ENCODE measurements around the gene TSHR.

TSHR gene

DNA sequence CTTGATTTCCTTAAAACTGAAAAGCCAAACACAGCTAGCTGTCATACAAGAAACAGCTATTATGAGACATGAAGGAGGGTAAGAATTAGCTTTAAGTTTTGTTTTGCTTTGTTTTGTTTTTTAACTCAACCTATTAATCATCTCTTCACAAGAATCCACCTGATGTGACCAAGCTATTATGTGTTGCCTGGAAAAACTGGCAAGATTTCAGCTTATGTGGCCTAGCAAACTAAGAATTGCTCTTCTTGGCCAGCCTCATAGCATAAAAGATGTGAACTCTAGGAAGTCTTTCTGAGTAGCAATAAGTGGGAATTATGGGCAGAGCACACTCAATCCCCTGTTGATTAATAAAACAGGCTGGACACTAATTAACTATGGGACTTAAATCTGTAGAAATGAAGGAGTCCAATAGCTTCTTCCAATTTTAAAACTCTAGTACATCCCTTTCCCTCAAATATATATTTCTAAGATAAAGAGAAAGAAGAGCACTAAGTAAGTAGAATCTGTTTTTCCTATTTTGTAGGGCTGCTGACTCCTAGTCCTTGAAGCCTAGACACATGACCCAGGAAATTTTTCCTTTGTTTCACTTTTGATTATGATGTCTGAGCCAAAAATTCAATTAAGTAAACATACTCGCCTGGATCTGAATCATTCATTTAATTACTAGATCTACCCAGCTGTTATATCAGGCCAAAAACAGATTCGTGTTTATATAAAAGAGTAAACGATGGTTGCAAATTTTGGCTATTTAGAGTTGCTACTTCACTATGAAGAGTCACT lies 189.6 kb downstream of the TSHR start:
- DNase-seq, result peak in 1 of 2 experiments; percentile 12

DNA sequence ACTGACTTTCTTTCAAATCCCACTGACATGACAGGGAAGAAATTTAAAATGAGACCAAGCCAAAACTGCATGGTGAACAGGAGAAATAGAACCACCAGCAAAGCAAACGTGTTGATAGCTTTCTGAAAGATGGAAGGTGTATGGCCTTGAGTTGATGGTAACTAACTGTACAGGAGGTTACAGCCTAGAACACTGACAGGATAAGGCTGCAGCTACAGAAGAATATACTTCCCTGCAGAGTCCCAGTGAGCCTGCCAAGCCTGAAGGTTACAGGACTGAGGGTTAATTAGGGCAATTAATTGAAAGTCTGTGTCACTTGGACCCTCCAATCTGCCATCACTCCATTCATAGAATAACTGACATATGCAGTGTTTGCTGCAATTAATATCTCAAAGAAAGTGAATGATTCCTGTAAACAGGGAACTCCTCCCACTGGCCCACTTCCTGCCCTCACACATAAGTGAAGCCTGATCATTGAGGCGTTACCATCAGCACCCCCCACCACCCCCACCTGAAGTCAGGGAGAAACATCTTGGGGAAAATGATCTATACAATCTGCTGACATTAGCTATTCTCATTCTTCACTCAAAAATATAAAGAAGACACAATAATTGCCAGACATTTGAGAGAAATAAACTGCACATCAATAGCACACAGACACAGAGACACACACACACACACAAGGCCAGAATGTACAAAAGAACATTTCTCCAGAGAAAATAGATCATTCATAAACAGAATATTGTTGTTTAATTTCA lies 191.9 kb downstream of the TSHR start:
- peak in 1 of 2 experiments; percentile 16 for DNase-seq

DNA sequence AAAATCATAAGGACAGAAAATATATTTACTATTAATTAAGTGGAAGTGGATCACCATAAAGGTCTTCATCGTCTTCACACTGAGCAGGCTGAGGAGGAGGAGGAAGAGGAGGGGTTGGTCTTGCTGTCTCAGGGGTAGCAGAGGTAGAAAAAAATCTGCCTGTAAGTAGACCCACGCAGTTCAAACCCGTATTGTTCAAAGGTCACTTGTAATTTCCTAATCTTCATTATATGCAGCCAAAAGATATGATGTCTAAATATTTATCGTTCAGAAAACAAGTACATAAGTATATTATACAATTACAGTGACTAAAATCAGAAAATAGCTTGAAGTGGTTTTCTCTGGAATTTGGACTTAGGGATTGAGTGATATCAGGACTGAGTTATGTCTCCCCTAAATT lies 193.2 kb downstream of the TSHR start:
- no peak for DNase-seq

DNA sequence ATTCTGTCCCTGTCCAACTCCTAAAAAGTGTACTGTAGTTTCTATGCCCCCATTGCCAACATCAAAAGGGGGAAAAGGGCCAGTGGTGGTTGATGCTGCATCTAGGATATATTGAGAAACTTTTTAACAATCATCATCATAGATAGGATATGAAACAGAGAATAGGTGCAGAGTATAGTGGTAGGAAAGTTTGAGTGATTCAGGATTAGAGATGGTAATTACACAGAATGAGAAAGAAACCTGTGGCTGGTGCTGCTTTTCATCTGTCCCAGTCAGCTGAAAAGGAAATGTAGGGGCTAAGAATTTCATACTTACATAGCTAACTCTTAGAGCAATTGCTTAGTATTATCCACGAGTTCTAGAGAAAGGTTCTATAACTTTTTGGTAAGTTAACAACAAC lies 197.8 kb downstream of the TSHR start:
- DNase-seq, result no peak

DNA sequence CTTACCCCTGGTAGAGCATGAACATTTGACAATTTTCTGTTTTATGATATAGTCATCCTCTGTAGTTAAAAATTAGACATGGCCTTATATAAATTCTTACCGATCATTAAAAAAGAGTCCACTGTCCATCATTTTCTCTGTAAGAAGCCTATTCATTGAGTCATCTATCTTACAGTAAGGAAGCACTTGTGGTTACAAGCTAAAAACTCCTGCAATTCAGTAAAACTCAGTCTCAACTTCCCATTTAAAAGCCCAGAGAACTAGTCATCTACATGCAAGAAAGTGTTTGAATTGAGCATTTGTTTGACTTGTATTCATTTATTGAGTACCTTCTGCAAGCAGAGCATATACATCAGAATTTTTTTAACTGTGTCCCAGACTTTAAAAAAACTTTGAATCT lies 202.0 kb downstream of the TSHR start:
- DNase-seq, result no peak

DNA sequence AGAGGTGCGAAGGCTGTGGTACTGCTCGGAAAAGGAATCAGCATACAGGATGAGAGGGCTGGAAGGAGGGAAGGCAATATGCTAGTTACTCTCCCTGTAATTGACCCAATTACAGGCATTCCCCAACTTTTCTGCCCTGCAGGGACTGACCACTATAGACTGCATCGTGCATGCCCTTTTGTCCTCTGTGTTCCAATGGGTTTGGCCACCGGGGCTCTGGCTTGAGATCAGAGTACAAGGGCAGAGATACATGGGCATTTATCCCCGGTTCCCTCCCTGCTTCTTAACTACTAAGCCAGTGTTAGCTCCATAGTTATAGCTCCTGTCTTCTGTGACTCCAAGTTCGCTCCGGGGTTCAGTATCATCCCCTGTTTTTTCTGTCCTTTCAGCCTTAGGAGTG lies 205.7 kb downstream of the TSHR start:
- no peak for DNase-seq

DNA sequence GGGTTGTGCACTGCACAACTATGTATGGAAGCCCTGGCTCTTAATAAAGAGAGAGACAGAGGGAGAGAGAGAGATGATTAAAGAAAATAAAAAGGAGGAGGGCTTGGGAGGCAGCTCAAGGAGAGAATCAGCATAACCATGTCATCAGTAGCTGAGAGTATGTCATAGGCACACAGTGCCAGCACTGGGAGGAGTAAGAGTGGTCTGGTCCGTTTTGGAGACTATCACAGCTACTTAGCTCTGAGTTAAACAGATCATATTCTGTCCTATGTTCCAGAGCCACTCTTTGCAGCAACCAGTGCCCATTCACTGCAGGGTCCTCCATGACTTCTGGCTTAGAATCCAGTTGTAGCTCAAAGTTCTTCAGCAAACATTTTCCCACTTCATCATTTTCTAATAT lies 206.3 kb downstream of the TSHR start:
- DNase-seq, result no peak

DNA sequence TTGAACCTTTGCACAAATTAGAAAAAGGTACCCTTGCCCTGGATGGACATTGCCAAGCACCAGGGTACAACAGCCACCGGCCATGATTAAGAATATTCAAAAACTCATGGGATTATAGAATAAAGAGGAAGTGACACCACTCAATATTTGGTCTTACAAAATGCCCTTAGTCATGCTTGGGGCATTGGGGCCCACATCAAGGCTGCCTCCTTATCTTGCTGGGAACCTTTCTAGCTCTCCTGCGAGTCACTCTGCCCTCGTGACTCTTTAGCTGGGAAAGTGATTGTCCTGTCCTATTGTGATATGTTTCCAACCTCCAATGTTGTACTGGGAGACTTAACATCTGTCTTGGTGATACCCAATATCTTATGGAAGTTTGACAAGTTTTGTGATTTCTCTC lies 207.5 kb downstream of the TSHR start:
- no peak for DNase-seq

DNA sequence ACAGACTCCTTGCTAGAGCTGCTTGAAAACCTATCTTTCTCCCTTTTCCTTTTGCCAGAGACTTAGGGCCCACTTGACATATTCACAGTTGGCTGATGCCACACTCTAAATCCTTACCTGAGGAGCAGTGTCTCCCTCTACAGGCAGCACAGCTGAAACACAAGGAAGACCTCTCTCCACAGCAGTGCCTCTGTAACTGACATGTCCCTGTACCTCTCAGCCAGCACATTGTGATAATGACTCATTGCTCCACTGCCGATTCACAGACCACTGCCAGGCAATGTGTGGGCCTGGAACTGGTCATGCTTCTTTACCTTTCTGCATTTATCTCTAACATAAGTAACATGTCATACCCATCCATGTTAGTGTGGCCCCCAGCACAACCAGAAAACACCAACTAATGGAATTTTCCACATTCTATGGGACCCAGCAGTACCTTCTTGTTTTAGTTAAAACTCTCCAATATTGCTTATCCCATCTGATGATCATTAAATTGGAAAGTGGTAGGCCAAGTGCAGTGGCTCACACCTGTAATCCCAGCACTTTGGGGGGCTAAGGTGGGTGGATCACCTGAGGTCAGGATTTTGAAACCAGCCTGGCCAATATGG lies 208.8 kb downstream of the TSHR start:
- DNase-seq, result peak; percentile 54 to 65

DNA sequence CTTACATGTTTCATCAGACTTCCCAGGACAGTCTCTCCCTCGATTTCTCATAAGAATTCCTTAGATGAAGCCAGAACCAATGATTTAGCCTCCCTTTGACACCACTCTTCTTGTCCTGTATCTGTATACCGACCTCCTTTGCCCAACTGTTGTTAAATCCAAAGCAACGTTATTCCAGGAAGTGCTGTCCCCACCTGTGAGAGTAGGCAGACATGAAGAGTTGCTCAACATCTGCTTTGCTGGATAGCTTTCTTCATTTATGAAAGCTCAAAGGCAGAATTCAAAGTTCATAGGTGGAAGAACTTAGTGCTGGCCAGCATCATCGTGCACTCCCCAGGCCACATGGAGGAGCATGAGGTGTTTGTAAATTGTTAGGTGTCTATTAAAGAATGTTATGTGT lies 209.8 kb downstream of the TSHR start:
- DNase-seq, result no peak

DNA sequence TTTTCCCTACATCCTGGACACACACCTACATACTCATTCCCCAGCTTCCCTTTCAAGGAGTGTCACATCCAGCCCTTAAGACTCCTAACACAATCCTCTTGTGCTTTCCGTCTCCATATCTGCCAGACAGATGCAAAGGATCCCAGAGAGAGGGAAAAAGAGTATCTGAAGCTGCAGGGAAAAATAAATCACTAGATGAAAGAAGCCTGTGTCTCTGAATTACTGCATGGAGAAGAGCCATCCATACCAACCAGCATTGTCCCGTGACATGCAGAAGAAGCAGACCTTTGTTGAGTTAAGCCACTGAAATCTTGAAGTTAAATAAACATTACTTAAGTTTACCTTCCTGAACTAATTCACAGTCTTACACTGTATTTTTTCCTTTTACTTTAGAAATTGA lies 210.7 kb downstream of the TSHR start:
- DNase-seq, result no peak

DNA sequence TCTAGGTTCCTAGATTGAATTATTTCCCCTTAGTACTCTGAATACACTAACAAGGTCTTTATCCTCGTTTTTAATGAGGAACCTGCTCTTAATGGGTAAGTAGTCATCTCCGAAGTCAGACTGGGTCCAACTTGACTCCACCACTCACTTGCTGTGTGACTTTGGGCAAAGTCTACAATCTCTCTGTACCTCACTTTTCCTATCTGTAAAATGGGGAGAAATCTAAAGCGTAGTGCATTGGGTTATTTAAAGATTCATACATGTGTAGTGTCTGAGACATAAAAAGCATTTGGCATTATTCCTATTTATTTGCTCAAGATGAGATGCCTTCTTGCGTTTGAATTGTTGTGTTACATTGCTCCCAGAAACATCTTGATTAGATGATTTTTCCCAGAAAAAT lies 213.8 kb downstream of the TSHR start:
- DNase-seq, result no peak

DNA sequence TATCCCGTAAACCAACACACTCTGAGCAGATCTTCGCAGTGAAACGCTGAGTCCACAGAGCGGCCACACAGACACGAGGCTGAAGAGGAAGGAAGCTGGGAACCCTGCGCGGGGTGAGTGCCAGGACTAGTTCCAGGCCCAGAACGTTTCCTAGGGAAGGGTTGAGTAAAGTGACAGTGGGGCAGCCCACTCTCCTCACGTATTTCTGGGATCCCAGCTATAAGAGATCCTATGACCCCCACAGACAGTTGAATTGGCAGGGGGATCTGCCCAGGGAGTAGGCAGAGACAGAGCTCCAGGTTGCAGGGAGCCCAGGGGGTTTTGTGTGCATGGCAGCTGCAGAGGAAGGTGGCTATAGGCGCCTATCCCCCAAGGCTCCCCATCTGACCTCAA lies 214.3 kb downstream of the TSHR start:
- DNase-seq, result peak; percentile 4 to 26

DNA sequence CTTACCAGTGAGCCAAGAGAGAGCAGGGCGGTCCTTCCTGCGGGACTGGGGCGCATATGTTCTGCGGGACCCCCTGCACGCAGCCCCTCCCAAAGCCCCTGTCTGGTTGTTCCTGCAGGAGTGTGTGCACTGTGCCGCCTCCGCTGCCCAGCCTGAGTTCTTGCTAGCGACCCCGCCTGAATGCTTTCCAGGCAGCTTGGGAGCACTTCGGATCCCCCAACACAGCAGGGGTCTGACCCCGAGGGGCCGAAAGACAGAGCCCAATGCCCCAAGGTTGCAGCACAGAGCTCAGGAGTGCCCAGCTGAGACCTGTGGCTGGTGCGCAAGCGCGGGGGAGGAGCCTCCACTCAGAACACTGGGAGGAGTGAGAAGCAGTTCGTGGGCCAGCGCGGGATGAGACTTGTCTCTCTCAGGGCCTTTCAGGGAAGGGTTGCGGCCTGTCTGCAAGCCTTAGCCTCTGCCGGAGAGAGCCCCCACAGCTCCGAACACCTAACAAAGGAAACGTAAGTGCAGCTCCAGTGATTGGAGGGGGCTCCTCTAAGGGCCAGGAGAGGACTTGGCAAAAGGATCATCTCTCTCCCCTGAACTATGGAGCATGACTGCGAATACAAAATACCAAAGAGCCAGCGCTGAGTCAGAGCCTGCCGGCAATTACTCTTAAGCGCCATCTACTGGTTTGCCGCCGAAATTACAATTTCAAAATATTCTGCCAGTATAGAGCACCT lies 214.8 kb downstream of the TSHR start:
- DNase-seq, result peak; percentile 78 to 90

DNA sequence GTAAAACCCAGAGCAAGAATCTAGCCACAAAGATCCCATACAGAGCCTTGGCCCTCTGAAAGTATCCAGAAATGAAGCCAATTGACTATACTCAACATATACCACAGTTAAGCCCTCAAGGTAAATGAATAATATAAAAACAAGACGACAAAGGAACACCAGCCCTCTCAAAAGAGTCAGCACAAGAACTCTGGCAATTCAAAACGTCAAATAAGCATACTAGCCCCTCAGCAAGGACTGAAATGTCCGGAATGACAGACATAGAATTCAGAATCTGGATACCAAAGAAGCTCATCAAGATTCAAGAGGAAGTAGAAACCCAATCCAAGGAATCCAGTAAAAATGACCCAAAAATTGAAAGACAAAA lies 215.4 kb downstream of the TSHR start:
- no peak for DNase-seq

DNA sequence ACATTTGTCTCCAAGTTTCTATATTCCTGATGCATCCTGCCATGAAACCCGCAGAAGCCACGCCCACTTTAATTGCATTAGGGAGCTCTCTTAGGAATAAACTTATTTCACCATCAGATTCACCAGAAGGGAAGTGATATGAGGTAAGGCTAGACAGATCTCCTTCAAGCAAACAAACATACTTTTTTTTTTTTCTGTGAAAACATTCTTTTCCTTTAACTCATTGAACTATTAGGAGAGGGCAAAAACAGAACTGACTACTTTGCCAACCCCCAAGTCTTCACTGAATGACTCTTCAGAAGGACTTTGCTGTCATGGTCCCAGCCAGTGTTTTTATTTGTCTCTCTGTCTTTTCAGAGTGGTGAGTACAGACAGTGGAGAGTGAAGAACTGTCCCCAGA lies 216.9 kb downstream of the TSHR start:
- no peak for DNase-seq

DNA sequence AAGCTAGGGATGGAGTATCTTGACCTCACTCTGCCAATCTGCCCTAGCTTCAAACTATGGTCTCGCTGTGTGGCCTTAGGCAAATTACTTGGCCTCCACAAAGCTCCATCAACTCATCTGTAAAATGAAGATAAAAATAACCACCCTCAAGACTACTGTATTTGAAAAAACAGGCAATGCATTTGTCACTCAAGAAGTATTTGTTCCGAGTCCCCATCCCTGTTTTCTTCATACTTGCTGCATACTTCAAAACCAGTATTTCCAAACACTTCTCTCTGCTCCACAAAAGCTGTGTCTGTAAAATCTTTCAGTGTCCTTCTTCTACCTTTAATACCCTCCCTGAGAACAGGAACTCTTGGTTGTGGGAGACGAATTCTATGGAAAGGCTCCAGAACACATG lies 217.5 kb downstream of the TSHR start:
- DNase-seq, result no peak

DNA sequence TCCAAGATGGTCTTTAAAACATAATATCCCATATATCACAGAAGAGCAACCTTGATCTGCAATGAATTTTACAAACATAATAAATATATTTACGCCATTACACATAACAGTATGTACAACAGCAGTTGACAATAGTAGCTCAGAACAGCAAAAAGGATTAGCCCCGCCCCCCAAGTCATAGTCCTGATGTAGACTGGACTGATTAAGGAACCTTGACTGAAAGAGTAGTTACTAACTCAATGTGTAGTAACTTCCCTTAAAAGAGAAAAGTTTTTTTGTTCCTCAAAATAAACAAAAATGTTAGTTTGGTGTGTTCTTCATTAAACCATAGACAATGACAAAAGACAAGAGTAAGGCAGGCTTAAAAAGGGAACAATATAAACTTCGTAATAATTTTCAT lies 220.8 kb downstream of the TSHR start:
- DNase-seq, result no peak

DNA sequence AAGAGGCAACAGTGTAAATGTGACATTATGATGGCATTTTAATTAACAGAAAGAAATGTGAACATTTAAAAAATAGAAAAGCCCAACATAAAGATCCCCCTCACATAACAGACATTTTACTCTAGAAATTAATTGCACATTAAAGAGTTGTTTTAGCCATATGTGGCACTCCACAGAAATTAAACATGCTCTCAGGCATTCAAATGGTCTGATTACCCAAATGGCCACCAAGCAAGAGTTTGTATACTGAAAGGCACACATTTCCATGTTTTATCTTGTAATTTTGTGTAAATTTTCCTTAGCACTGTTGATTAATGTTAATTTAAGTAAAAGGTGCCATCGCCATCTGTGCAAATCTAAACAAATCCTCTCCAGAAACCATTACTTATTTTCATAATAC lies 221.8 kb downstream of the TSHR start:
- no peak for DNase-seq

DNA sequence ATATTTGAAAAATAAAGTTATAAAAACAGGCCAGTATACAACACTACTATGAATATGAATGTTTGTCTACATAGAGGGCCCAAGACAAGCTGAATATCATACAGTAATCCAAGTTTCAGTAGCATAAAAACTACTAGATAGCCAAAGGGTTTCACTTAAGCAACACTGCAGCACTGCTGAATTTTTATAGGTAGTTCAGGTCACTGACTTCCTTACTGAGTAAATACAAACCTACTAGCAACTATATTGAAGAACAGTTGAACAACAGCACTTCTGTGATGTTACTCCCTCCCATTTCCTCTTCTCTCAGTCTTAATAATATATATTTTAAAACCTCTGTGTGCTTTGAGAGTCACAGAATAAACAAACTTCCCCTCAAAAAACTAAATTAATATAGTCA lies 222.6 kb downstream of the TSHR start:
- DNase-seq, result no peak

DNA sequence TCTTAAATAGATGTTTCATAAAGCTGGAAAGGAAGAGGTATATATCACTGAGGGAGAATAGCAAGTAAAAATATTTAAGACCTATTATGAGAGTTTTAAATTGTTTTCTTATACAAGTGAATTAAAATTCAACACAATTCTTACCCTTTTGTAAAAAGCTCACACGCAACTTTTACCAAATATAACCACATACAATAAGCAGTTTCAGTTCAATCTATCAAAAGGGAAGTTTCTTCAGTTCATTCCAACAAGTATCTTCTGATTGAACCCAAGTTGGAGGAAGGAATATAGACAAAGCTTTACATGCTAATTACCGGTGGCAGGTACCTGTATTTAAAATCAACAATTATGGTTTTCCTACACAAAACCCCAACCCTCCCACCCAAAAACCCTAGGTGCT lies 224.2 kb downstream of the TSHR start:
- no peak for DNase-seq

DNA sequence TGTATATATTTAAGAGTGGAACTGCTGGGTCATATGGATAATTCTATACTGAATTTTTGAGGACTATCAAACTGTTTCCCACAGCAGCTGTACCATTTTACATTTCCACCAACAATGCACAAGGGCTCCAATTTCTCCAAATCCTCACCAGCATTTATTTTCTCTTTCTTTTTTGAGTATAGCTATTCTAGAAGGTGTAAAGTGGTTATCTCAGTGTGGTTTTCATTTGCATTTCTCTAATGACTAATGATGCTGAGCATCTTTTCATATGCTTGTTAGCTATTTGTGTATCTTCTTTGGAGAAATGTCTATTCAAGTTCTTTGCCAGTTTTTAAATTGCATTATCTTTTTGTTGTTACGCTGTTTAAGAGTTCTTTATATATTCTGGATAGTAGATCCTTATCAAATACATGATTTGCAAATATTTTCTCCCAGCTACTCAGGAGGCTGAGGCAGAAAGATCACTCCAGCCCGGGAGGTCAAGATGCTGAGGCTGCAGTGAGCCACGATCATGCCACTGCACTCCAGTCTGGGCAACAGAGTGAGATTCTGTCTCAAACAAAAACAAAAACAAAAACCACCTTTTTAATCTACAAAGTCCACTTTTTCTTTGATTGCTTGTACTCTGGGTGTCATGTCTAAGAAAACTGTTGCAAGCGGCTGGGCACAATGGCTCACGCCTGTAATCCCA lies 232.6 kb downstream of the TSHR start:
- no peak for DNase-seq

DNA sequence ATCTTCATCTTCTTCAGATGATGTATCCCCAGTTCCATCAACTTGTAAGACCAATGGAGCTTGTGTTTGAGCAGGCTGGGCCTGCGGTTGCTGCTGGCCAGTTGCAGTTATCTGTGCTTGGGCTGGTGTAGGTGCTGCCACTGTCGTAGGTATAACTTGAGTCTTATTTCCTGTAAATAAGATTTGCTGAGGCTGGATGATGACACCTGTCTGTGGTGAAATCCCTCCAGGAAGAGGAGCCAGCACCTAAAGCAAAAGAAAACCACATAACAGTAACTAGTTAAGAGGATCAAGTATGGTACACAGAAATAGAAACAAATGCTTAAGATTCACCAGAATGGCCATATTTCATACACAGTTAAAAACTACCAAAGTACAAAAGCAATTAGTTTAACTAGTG lies 237.2 kb downstream of the TSHR start:
- DNase-seq, result no peak
